A549 treated with CpdA at 1 μM for 4 hours (cell line): Measurements from ENCODE around the gene KAT2A. TPM values are rescaled to one million over a fixed set of nuclear protein-coding genes. Genes with fewer than 3 reads are reported as not detected.

Experiments used
- total RNA-seq: library from RNA; stranded (reverse); fragments of 200-300 nt; extraction: Qiagen RNA extraction; gene quantifications from 5 replicates; pipeline ENCODE4 v1.2.3, GENCODE V29; 2022; ENCODE audit warnings: low read depth

KAT2A gene
- 39.6 to 57.8 TPM (median 55.5 TPM) in 5 replicates for total RNA-seq

GRCh38 chr17:42120770-42121769 lies at the start of gene KAT2A:
Gene KAT2A, minus strand, starts transcription at chr17:42121367. Its CDS starts 63 bp downstream, at chr17:42121304.

GRCh38 chr17:42122371-42123303 lies 1.5 kb upstream of the KAT2A start, which contains the start of gene HSPB9:
Gene HSPB9, plus strand, starts transcription at chr17:42122804. Its CDS starts 47 bp downstream, at chr17:42122851.

GRCh38 chr17:42112552-42113176 lies 8.5 kb downstream of the KAT2A start, which contains the start of gene DHX58:
Gene DHX58, minus strand, starts transcription at chr17:42112714. Its CDS starts 822 bp downstream, at chr17:42111892.

GRCh38 chr17:42097691-42098631 lies 23.2 kb downstream of the KAT2A start, which contains the start of gene ZNF385C:
Gene ZNF385C, minus strand, starts transcription at chr17:42098473. Its CDS starts 35,417 bp downstream, at chr17:42063056.

Other genes starting within 250 kb of the KAT2A start
- gene ACLY, start 202.4 kb downstream of the KAT2A start, total RNA-seq = 261 to 324 TPM (median 311 TPM) in 5 replicates
- gene ODAD4, start 190.8 kb downstream of the KAT2A start, total RNA-seq = 1.1 to 2.4 TPM (median 1.7 TPM) in 5 replicates
- gene CNP, start 154.6 kb downstream of the KAT2A start, total RNA-seq = 57.9 to 75.9 TPM (median 71.3 TPM) in 5 replicates
- 123 to 137 TPM (median 126 TPM) in 5 replicates for gene DNAJC7, start 103.9 kb downstream of the KAT2A start, total RNA-seq
- gene NKIRAS2, start 101.3 kb downstream of the KAT2A start, total RNA-seq = 45.2 to 51.0 TPM (median 46.7 TPM) in 5 replicates
- gene C17orf113, start 70.8 kb downstream of the KAT2A start, total RNA-seq = 0.40 to 0.81 TPM (median 0.62 TPM) in 5 replicates
- gene ZNF385C, start 22.9 kb downstream of the KAT2A start, total RNA-seq = 0.13 to 0.27 TPM (median 0.19 TPM) in 4 of 5 replicates, not detected in the other
- 0.12 to 0.50 TPM (median 0.44 TPM) in 5 replicates for gene DHX58, start 8.7 kb downstream of the KAT2A start, total RNA-seq
- not detected in 5 replicates for gene HSPB9, start 1.4 kb upstream of the KAT2A start, total RNA-seq
- 230 to 266 TPM (median 264 TPM) in 5 replicates for gene RAB5C, start 33.6 kb upstream of the KAT2A start, total RNA-seq
- 0.28 to 0.61 TPM (median 0.49 TPM) in 5 replicates for gene KCNH4, start 59.8 kb upstream of the KAT2A start, total RNA-seq
- 0.10 TPM in 1 of 5 replicates, not detected in the others for gene HCRT, start 64.1 kb upstream of the KAT2A start, total RNA-seq
- gene GHDC, start 73.1 kb upstream of the KAT2A start, total RNA-seq = 14.2 to 22.4 TPM (median 20.2 TPM) in 5 replicates
- gene STAT5B, start 155.0 kb upstream of the KAT2A start, total RNA-seq = 23.5 to 33.2 TPM (median 28.6 TPM) in 5 replicates
- gene STAT5A, start 167.1 kb upstream of the KAT2A start, total RNA-seq = 5.8 to 8.2 TPM (median 6.4 TPM) in 5 replicates